HEK293 (cell line): ENCODE measurements around the gene MPPED2.

Source experiments
- CTCF ChIA-PET: fragments of 350-600 bp; formaldehyde crosslinking; extraction: SDS; loops from one replicate; lab custom pipeline; 2021; ENCODE audit warnings: antibody characterized with exemption; lab: Yijun Ruan, JAX
- POLR2A ChIA-PET: fragments of 300-600 bp; formaldehyde crosslinking; extraction: SDS; loops from one replicate; lab custom pipeline; 2020; ENCODE audit warnings: antibody characterized with exemption, inconsistent platforms; lab: Yijun Ruan, JAX
- H3K27ac ChIP-seq: fragments of 200-500 bp; sonication (Bioruptor generic); 2 replicates; pipeline ENCODE4 v1.5.1; 2014; ENCODE audit warnings: low read depth, low read length, control low read depth, inconsistent platforms; ENCODE audit errors: extremely low read depth
- H3K36me3 ChIP-seq, 2 experiments: fragments of 200-500 bp in 1 of 2; sonication (Bioruptor generic) in 1 of 2; 1 replicate in 1 of 2; 2 replicates in 1 of 2; pipeline ENCODE4 v1.5.1; 2014 to 2017; ENCODE audit warnings: inconsistent platforms in 2 of 2, low read length in 2 of 2; ENCODE audit not compliant: control insufficient read depth in 2 of 2, insufficient read depth in 1 of 2
- H3K4me1 ChIP-seq: fragments of 200-500 bp; sonication (Bioruptor generic); 2 replicates; pipeline ENCODE4 v1.5.1; 2014; ENCODE audit warnings: mild to moderate bottlenecking, low read length, inconsistent platforms; ENCODE audit not compliant: control insufficient read depth, insufficient read depth
- H3K4me3 ChIP-seq: 2 replicates; pipeline ENCODE4 v1.5.1; 2011; ENCODE audit warnings: low read depth, mild to moderate bottlenecking, control low read depth, low read length, moderate library complexity
- H3K9me3 ChIP-seq: fragments of 200-500 bp; sonication (Bioruptor generic); 2 replicates; pipeline ENCODE4 v1.5.1; 2014; ENCODE audit warnings: low read depth, low read length, inconsistent platforms; ENCODE audit not compliant: control insufficient read depth, insufficient read depth
- BCL6B ChIP-seq: fragments of 450-650 bp; formaldehyde crosslinking; IDR thresholded peaks from 2 replicates; pipeline ENCODE4 v1.5.1; 2017; ENCODE audit warnings: missing biosample characterization, missing genetic modification characterization
- HIC1 ChIP-seq: fragments of 450-650 bp; formaldehyde crosslinking; IDR thresholded peaks from 2 replicates; pipeline ENCODE4 v1.5.1; 2016; ENCODE audit warnings: missing biosample characterization, missing genetic modification characterization
- HOXD13 ChIP-seq: sonication (generic); formaldehyde crosslinking; IDR thresholded peaks from 2 replicates; pipeline ENCODE4 v1.8.0; 2022; ENCODE audit warnings: missing genetic modification reagents, borderline replicate concordance
- IKZF3 ChIP-seq: fragments of 450-650 bp; IDR thresholded peaks from 2 replicates; pipeline ENCODE4 v1.5.0; 2018; ENCODE audit warnings: missing biosample characterization, mild to moderate bottlenecking, missing genetic modification characterization, moderate library complexity
- KLF9 ChIP-seq: fragments of 450-650 bp; formaldehyde crosslinking; IDR thresholded peaks from 2 replicates; pipeline ENCODE4 v1.5.1; 2016; ENCODE audit warnings: missing biosample characterization, missing genetic modification characterization, low read depth
- ZNF132 ChIP-seq: fragments of 450-650 bp; formaldehyde crosslinking; IDR thresholded peaks from 2 replicates; pipeline ENCODE4 v1.5.1; 2017; ENCODE audit warnings: missing biosample characterization, missing genetic modification characterization, borderline replicate concordance
- ZNF18 ChIP-seq: fragments of 450-650 bp; formaldehyde crosslinking; IDR thresholded peaks from 2 replicates; pipeline ENCODE4 v1.5.1; 2016; ENCODE audit warnings: missing biosample characterization, missing genetic modification characterization
- ZNF202 ChIP-seq: fragments of 450-650 bp; formaldehyde crosslinking; IDR thresholded peaks from 2 replicates; pipeline ENCODE4 v1.5.1; 2016; ENCODE audit warnings: missing biosample characterization, missing genetic modification characterization, borderline replicate concordance
- ZNF391 ChIP-seq: fragments of 450-650 bp; formaldehyde crosslinking; IDR thresholded peaks from 2 replicates; pipeline ENCODE4 v1.5.1; 2016; ENCODE audit warnings: low read depth, missing biosample characterization, missing genetic modification characterization, borderline replicate concordance
- ZNF510 ChIP-seq: fragments of 450-650 bp; formaldehyde crosslinking; IDR thresholded peaks from 2 replicates; pipeline ENCODE4 v1.5.1; 2018; ENCODE audit warnings: mild to moderate bottlenecking, missing genetic modification characterization, missing biosample characterization; ENCODE audit not compliant: insufficient replicate concordance
- ZNF530 ChIP-seq: fragments of 450-650 bp; formaldehyde crosslinking; IDR thresholded peaks from 2 replicates; pipeline ENCODE4 v1.5.1; 2016; ENCODE audit warnings: low read depth, missing biosample characterization, missing genetic modification characterization
- ZNF624 ChIP-seq: fragments of 450-650 bp; formaldehyde crosslinking; IDR thresholded peaks from 2 replicates; pipeline ENCODE4 v1.5.1; 2017; ENCODE audit warnings: missing biosample characterization, missing genetic modification characterization
- ZNF707 ChIP-seq: fragments of 450-650 bp; formaldehyde crosslinking; IDR thresholded peaks from 2 replicates; pipeline ENCODE4 v1.5.1; 2016; ENCODE audit warnings: missing biosample characterization, missing genetic modification characterization
- ZSCAN18 ChIP-seq: fragments of 450-650 bp; formaldehyde crosslinking; IDR thresholded peaks from 2 replicates; pipeline ENCODE4 v1.5.1; 2016; ENCODE audit warnings: missing biosample characterization, missing genetic modification characterization
- TF ChIP-seq, protein P1 (sequence below): fragments of 450-650 bp; formaldehyde crosslinking; IDR thresholded peaks from 2 replicates; pipeline ENCODE4 v1.5.1; 2016; ENCODE audit warnings: missing biosample characterization, missing genetic modification characterization
- TF ChIP-seq, protein P2 (sequence below): fragments of 450-650 bp; formaldehyde crosslinking; IDR thresholded peaks from 2 replicates; pipeline ENCODE4 v1.5.1; 2016; ENCODE audit warnings: missing biosample characterization, missing genetic modification characterization

The MPPED2 gene

GRCh38 chr11:30471244-30471643 lies 114.9 kb downstream of the MPPED2 start (continued):
- TF ChIP-seq ZNF391: no peak
- TF ChIP-seq, all 188 proteins: peak for 0

- TF ChIP-seq KLF9 (tag by site-specific recombination) (no peak), IKZF3 (tag by site-specific recombination) (no peak), ZNF510 (no peak), ZNF18 (tag by site-specific recombination) (no peak), ZNF707 (tag by site-specific recombination) (no peak), BCL6B (tag by site-specific recombination) (no peak), ZSCAN18 (tag by site-specific recombination) (no peak), ZNF202 (tag by site-specific recombination) (no peak), ZNF624 (tag by site-specific recombination) (no peak), ZNF530 (tag by site-specific recombination) (no peak), HOXD13 (no peak), HIC1 (tag by site-specific recombination) (no peak), ZNF132 (tag by site-specific recombination) (no peak)
- TF ChIP-seq, protein P1, sequence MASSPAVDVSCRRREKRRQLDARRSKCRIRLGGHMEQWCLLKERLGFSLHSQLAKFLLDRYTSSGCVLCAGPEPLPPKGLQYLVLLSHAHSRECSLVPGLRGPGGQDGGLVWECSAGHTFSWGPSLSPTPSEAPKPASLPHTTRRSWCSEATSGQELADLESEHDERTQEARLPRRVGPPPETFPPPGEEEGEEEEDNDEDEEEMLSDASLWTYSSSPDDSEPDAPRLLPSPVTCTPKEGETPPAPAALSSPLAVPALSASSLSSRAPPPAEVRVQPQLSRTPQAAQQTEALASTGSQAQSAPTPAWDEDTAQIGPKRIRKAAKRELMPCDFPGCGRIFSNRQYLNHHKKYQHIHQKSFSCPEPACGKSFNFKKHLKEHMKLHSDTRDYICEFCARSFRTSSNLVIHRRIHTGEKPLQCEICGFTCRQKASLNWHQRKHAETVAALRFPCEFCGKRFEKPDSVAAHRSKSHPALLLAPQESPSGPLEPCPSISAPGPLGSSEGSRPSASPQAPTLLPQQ (tag by site-specific recombination): no peak
- TF ChIP-seq, protein P2, sequence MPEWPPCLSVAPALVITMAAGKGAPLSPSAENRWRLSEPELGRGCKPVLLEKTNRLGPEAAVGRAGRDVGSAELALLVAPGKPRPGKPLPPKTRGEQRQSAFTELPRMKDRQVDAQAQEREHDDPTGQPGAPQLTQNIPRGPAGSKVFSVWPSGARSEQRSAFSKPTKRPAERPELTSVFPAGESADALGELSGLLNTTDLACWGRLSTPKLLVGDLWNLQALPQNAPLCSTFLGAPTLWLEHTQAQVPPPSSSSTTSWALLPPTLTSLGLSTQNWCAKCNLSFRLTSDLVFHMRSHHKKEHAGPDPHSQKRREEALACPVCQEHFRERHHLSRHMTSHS (tag by site-specific recombination): no peak
- Histone ChIP-seq H3K27ac (no peak overlapping the region), H3K4me1 (0 out of 2 replicates have a peak, but pooled peaks cover 2% of the 10 kb centered on the region), H3K36me3 (no peaks in the 10 kb centered on the region), H3K9me3 (no peaks in the 10 kb centered on the region), H3K4me3 (no peak overlapping the region)
- ChIA-PET POLR2A (no interaction called here), CTCF (no interaction called here)
Measured at GRCh38 chr11:30468881-30469280, 117.3 kb downstream of the MPPED2 start.
